GM21423 (cell line): ENCODE measurements around the gene LDLRAD4.

ENCODE experiments used
- ATAC-seq: cut with Tn5 transposase; IDR thresholded peaks from one replicate; pipeline ENCODE4 v1.9.1; 2021; ENCODE audit warnings: mild to moderate bottlenecking, moderate library complexity; ENCODE audit not compliant: unreplicated experiment

The LDLRAD4 gene

GRCh38 chr18:13380691-13381070 is 162.1 kb downstream of the LDLRAD4 start:
- no peak for ATAC-seq

- ATAC-seq, result no peak
These were observed 162.8 kb downstream of the LDLRAD4 start for GRCh38 chr18:13381331-13381730.

DNA sequence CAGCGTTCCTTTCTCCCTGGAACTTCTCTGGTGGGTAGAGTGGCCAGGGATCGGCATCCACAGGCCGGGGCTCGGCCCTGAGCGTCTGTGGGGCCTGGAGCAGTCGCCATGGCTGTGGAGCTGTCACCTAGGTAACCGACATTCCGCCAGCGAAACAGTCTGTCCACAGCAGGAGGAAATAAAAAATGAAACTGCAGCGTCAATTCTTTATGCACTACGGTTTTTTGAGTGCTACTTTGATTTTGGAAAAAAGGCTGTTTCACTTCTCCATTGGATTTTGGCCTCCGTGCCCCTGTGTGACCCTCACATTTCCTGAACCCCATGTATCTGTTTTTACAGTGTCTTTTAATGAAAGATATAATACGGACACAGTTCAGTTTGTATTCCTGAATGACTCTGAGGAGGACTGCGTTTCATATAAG is 163.4 kb downstream of the LDLRAD4 start:
- ATAC-seq, result peak; percentile 52

DNA sequence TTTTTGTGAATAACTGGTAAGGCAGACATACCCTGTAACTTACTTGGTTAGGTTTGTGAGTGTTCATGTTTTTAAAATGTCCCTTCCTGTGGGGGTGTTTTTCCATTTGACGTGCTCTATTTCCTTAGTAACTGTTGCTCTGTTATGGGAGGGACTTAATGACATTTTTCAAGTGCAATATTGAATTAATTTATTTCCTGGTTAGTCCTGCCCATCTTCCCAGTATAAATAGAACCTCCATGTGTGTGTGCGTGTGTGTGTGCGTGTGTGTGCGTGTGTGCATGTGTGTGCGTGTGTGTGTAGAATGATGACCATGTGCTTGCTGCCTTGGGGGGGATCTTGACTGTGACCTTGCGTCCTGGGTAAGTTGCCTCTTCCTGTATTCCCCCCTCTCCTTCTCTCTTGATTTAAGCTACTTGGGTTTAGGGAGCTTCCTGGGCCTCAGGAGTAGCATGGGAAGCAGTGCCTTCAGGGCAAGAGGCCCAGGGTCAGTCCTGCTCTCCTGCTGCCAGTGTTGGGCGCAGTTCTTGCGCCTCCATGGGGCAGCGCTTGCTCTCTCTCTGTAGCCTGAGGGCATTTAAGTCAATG is 163.9 kb downstream of the LDLRAD4 start:
- peak; percentile 27 for ATAC-seq

GRCh38 chr18:13382954-13383827 is 164.6 kb downstream of the LDLRAD4 start:
- no peak for ATAC-seq

- no peak for ATAC-seq
These were observed 168.6 kb downstream of the LDLRAD4 start for GRCh38 chr18:13386891-13387801.

DNA sequence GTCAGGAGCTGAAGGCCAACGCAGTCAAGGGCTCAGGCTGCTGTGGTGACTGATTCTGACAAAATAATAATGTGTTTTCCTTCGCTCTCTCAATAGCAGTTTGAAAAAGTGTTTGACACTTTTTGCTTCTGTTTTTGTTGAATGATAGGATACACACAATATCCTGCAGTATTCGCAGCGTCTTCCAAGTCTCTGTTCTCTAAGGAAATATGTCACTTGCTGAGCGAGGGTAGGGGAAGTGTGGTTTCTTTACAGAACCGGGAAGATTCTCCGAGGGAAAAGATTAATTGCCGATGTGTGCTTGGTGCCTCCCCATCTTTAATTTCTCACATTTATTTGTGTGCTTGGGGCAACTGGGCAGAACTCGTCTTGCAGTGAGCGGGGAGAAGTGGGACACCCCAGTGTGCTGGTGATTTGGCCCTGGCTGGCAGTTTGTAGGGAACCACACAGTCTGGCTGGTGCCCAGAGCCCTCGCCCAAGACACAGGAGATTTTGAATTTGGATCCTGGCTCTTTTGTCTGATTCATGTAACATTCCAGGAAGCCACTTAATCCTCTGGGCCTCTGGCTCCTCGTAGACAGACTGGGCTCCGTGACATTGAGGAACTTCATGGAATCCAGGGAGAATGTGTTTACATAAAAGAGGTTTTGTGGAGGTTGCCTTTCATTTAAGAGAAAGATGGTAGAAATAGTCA is 169.4 kb downstream of the LDLRAD4 start:
- no peak for ATAC-seq

GRCh38 chr18:13388586-13389490 is 170.3 kb downstream of the LDLRAD4 start:
- no peak for ATAC-seq

GRCh38 chr18:13389491-13390131 is 171.1 kb downstream of the LDLRAD4 start:
- ATAC-seq, result no peak

- ATAC-seq, result no peak
These were observed 171.6 kb downstream of the LDLRAD4 start for GRCh38 chr18:13390196-13390595.

DNA sequence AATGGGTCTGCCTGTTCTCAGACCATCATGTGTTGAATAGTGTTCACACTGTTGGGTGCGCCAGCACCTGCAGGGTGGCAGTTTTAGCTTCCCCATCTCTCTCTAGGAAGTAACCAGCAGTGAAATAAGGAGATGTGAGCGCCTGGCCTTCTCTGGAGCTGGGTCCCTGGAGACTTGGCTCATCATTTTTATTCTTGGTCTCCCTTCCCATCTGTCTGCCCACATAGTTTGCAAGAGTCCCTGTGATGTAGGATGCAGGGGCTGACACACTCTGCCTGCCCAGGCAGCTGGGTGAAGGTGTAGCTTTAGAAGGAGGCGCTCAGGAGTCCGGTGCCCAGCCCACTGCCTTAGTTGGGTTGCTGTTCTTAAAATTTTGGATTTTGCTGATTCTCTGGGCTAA is 172.2 kb downstream of the LDLRAD4 start:
- no peak for ATAC-seq

DNA sequence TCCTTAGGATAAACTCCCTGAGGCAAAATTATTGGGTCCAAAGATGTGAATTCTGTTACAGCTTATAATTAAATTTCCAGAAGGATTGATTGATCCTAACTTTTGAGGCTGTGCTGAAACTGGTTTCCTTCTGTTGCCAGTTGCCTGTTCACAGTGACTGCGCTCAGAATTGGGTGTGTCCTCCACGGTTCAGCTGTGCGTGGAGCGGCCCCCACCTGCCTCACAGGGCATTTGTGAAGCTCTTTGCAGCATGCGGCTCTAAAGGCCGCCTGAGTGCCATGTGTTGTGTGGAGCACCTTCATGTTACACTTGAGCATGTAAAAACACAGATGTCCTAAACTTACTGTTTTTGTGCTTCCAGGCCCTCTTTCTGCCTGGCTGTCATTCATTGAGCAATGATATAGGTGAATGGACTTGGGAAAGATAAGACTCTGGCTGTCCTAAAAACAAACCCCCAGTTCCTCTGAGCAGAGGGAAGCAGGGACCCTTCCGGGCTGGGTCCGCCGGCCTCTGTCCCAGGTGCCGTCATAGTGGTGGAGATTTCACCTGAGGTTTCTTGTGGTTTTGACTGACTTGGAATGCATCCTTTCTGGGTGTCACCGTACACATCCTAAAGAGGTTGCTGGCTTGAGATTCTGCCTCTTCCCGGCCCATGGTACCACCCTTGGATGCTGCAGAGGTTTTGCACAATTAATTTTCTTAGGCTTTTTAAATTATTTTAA is 173.6 kb downstream of the LDLRAD4 start:
- no peak for ATAC-seq

- no peak for ATAC-seq
These were observed 174.3 kb downstream of the LDLRAD4 start for GRCh38 chr18:13392899-13393298.

GRCh38 chr18:13393338-13393737 is 174.8 kb downstream of the LDLRAD4 start:
- ATAC-seq, result no peak

DNA sequence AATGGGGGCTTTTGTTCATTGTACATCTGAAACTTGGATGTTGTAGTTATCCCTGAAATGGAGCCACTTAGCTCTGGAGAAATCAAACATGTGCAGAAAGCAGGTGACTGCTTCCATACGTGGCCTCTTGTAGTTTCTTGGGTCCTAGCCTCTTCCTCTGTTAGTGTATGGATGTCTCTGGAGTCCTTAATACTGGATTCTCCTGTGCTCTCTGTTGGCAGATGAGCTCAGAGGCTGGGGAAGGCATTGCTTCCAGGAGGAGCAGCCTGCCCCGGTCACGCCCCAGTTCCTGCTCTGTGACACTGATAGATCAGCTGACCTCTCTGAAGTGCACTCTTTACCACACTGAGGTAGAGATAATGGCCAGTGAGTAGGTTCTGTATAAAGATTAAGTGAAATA is 176.2 kb downstream of the LDLRAD4 start:
- no peak for ATAC-seq

DNA sequence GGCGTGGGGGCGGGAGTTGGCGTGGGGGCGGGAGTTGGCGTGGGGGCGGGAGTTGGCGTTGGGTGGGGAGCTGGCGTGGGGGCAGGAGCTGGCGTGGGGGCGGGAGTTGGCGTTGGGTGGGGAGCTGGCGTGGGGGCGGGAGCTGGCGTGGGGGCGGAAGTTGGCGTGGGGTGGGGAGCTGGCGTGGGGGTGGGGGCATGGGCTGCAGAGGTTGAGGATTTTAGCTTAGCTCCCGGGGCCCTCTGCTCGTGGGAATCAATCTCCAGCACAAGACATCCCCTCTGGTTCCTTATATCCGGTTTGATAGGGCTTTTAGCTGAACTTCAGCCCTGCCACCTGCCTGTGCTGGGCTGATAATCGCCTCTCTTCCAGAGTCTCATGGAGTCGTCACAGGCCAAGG is 177.0 kb downstream of the LDLRAD4 start:
- ATAC-seq, result no peak

DNA sequence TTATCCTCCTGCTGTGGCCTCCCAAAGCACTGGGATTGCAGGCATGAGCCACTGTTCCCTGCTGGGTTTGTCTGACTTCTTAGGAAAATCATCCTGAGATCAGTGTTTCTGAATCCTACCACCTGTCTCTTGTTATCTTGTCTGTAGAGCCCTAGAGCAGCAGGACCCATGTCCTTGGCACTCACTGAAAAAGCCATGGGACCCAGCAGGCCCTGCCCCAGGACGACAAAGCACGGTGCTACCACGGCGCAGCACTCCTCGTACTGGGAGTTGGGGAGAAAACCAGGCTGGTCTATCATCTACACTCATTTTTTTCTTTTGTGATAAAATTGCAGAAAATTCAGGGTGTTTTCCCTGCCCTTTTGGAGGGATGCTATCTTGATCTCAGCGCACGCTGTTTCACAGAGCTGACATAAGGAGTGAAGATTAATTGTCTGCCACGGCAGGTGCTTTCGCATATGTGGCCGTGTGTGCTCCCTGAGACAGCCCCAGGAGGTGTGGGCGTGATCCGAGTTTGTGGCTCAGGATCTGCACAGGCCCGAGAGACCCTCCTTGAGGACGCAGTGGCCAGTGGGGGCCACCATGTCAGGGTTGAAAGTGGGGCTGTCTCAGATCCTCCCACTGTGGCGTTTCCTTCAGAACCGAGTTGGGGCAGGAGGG is 179.1 kb downstream of the LDLRAD4 start:
- no peak for ATAC-seq

DNA sequence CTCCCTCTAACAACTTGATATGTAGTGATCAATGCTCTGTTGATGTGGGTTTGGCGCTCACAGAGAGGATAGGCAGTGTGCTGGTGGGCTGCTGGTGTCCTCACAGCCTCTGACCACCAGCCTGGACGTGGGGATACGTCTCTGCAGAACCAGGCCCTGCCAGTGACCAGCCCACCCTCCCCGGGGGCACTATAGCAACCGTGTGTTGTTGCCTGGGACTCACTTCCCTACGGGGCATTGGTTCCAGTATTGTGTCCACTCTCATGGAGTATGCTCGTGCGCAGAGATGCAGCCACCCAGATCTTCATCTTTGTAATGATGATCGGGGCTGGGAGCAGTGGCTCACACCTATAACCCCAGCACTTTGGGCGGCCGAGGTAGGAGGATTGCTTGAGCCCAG is 180.1 kb downstream of the LDLRAD4 start:
- no peak for ATAC-seq
